Measurements from ENCODE around the gene VENTX. TPM values are rescaled to one million over a fixed set of nuclear protein-coding genes. Genes with fewer than 3 reads are reported as not detected.

Gene VENTX
- total RNA-seq, 4 donors from 2014 or later = 0.21 to 1.3 (median 0.51) TPM; not detected in 1

- Histone ChIP-seq H3K9me3 (no peaks in the 10 kb centered on the region), H3K36me3 (no peaks in the 10 kb centered on the region), H3K27ac (no peak overlapping the region), H3K27me3 (no peaks in the 10 kb centered on the region), H3K4me1 (peaks cover 0 to 7% of the 10 kb centered on the region in 2 donors), H3K4me3 (no peak overlapping the region)
- DNase-seq = no peak
- TF ChIP-seq POLR2A (IDR thresholded peaks at IDR 0.05) = no peak
- TF ChIP-seq, protein P1, sequence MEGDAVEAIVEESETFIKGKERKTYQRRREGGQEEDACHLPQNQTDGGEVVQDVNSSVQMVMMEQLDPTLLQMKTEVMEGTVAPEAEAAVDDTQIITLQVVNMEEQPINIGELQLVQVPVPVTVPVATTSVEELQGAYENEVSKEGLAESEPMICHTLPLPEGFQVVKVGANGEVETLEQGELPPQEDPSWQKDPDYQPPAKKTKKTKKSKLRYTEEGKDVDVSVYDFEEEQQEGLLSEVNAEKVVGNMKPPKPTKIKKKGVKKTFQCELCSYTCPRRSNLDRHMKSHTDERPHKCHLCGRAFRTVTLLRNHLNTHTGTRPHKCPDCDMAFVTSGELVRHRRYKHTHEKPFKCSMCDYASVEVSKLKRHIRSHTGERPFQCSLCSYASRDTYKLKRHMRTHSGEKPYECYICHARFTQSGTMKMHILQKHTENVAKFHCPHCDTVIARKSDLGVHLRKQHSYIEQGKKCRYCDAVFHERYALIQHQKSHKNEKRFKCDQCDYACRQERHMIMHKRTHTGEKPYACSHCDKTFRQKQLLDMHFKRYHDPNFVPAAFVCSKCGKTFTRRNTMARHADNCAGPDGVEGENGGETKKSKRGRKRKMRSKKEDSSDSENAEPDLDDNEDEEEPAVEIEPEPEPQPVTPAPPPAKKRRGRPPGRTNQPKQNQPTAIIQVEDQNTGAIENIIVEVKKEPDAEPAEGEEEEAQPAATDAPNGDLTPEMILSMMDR (IDR thresholded peaks at IDR 0.05) = no peak
- intact Hi-C loops (cut with DNase I; ENCODE audit: low total_unique reads) = no loop called here
Measured at GRCh38 chr10:133279326-133280226, 41.9 kb downstream of the VENTX start.

GRCh38 chr10:133280391-133281059, 42.9 kb downstream of the VENTX start:
- Histone ChIP-seq H3K9me3 (no peaks in the 10 kb centered on the region), H3K36me3 (no peaks in the 10 kb centered on the region), H3K27me3 (no peaks in the 10 kb centered on the region), H3K4me3 (no peak overlapping the region), H3K4me1 (peaks cover 0 to 7% of the 10 kb centered on the region in 2 donors), H3K27ac (no peak overlapping the region)
- intact Hi-C loops (cut with DNase I; ENCODE audit: low total_unique reads) = no loop called here
- no peak for TF ChIP-seq POLR2A (IDR thresholded peaks at IDR 0.05)
- TF ChIP-seq, protein P1 (IDR thresholded peaks at IDR 0.05) = no peak
- DNase-seq = no peak

DNA sequence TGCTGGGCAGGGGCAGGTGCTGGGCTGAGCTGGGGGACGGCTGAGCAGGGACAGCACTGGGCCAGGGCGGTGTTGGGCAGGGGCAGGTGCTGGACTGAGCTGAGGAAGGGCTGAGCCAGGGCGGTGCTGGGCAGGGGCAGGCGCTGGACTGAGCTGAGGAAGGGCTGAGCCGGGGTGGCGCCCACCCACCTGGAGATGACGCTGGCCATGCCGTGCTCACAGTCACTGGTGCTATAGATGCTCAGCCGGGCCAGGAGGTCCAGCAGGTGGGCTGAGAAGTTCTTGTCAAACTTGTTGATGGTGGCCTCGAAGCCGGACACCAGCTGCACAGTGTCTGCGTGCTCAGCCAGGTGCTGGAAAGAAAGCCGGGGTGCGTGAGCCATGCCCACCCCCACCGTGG, 43.4 kb downstream of the VENTX start:
- H3K36me3 ChIP-seq = no peaks in the 10 kb centered on the region
- DNase-seq = no peak
- no peaks in the 10 kb centered on the region for H3K9me3 ChIP-seq
- H3K4me1 ChIP-seq = peaks cover 0 to 7% of the 10 kb centered on the region in 2 donors
- no peak overlapping the region for H3K27ac ChIP-seq
- intact Hi-C loops (cut with DNase I; ENCODE audit: low total_unique reads) = no loop called here
- H3K27me3 ChIP-seq = no peaks in the 10 kb centered on the region
- TF ChIP-seq, protein P1 (IDR thresholded peaks at IDR 0.05) = no peak
- TF ChIP-seq POLR2A (IDR thresholded peaks at IDR 0.05) = no peak
- no peak overlapping the region for H3K4me3 ChIP-seq

DNA sequence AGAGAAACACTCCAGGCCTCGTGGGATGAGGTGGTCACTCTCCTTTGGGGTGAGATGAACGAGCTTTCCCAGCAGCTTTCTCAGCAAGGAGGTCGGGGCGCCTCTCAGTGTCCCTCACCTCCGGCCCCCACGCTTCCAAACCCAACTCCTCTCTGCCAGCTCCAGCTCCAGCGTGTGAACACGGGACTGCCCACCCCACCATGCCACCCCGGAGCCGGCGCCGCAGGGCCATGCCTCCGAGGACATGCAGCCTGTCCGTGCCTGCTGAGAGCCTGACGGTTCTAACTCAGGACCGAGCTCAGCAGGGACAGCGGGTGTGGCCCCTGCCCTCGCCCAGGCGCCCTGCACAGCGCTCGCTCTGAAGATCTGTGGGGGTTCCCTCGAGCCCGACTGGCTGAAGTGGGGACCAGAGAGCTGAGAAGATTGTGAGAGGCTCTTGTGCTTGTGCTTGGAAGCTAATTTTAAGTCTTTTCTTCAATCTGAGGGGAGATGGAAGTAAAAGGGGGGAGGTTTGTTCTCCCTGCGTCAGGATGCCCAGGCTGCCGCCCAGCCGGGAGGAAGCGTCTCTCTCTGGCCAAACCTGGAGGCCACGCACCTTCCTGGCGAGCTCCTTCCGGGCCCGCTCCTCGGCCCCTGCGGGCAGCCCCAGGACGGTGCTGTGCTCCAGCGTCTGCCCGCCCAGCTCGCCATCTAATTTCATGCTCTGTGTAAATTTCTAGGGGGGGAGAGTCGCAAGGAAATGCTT, 44.1 kb downstream of the VENTX start:
- intact Hi-C loops (cut with DNase I; ENCODE audit: low total_unique reads) = no loop called here

More for the DNA sequence above, 44.1 kb downstream of the VENTX start:
- H3K9me3 ChIP-seq = no peaks in the 10 kb centered on the region
- no peaks in the 10 kb centered on the region for H3K36me3 ChIP-seq
- peaks cover 0 to 3% of the 10 kb centered on the region in 2 donors for H3K4me1 ChIP-seq
- H3K4me3 ChIP-seq = no peak overlapping the region
- H3K27ac ChIP-seq = no peak overlapping the region
- H3K27me3 ChIP-seq = no peaks in the 10 kb centered on the region
- no peak for TF ChIP-seq POLR2A (IDR thresholded peaks at IDR 0.05)
- TF ChIP-seq, protein P1 (IDR thresholded peaks at IDR 0.05) = no peak
- DNase-seq = no peak
